ENCODE measurements around the gene TRAPPC10. TPM values are rescaled to one million over a fixed set of nuclear protein-coding genes. Genes with fewer than 3 reads are reported as not detected.

TRAPPC10 gene
- total and polyA plus RNA-seq, 4 donors, result 23.8 to 27.1 (median 24.6) TPM

DNA sequence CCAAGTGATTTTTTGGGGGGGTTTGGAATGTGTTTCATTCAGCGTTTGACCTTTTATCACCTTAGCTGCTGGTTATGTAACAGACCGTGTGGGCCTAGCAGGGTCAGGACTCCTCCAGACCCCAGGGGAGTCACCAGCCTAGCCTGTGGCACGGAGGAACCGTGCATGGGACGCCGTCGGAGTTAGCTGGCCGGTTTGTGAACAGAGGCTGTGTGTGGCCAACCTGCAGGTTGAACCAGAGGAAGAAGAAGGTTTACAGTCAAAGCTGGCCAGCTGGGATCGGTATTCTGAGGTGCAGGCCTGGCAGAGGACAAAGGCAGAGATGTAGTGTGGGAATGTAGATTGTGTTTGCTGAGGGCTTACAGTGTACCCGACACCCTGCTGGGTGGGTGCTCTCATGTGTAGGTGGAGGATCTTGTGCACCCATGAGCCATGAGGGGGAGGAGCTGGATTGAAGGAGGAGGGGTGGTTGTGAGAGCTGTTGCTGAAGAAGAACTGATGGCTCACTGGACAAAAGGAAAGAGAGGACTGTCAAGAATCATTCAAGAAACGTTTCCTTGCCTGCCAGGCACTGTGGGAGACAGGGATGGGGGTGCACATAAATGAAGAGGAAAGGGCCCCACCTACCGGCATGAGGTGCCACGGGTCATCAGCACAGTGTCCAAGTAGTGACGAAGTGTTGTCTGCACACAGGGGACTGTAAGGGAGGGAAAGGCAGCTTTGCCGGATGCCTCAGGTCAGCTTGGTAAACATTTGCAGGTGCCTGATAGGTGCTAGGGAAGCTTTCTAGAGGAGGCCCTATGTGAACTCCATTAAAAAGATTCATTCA, 55.1 kb downstream of the TRAPPC10 start:
- Histone ChIP-seq H3K9me3 (ENCODE audit: control insufficient read depth, insufficient read depth, low read length) (no peaks in the 10 kb centered on the region), H3K27me3 (ENCODE audit: control insufficient read depth, insufficient read depth, low read length) (no peaks in the 10 kb centered on the region), H3K36me3 (ENCODE audit: control insufficient read depth, insufficient read depth, low read length) (peaks cover 56% of the 10 kb centered on the region), H3K4me3 (ENCODE audit: low read depth, low read length) (no peak overlapping the region), H3K4me1 (ENCODE audit: control insufficient read depth, insufficient read depth, low read length) (no peaks in the 10 kb centered on the region), H3K27ac (ENCODE audit: low read depth, low read length) (no peak overlapping the region)
- WGBS (ENCODE audit: insufficient coverage), result 78% methylated on average over 15 of the region's 15 CpGs
- DNase-seq (ENCODE audit: low read depth in 4 of 6, low spot score in 6 of 6), result no peak

DNA sequence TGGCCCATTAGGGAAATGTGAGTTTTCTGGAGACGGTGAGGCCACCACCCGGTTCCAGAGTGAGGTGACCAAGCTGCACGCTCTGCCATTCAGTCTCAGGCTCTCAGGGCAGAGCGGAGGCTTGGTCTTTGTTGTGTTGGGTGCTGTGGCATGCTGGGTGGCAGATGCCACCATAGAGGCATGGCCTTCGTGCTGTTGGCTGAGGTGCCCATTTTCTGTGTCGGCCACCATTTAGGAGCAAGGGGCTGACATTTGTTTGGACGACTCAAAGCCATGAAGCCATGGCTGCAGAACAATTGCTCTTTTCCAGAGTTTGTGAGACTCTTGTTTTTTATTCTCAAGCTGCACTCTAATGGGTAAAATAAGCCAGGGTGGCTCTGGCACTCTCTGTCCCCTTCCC, 58.3 kb downstream of the TRAPPC10 start:
- Histone ChIP-seq H3K27me3 (ENCODE audit: control insufficient read depth, insufficient read depth, low read length) (no peaks in the 10 kb centered on the region), H3K9me3 (ENCODE audit: control insufficient read depth, insufficient read depth, low read length) (no peaks in the 10 kb centered on the region), H3K4me3 (ENCODE audit: low read depth, low read length) (no peak overlapping the region), H3K4me1 (ENCODE audit: control insufficient read depth, insufficient read depth, low read length) (no peaks in the 10 kb centered on the region), H3K36me3 (ENCODE audit: control insufficient read depth, insufficient read depth, low read length) (peaks cover 51% of the 10 kb centered on the region), H3K27ac (ENCODE audit: low read depth, low read length) (no peak overlapping the region)
- 94% methylated on average over 7 of the region's 7 CpGs for WGBS (ENCODE audit: insufficient coverage)
- no peak for DNase-seq (ENCODE audit: low read depth in 4 of 6, low spot score in 6 of 6)

- H3K27ac ChIP-seq (ENCODE audit: low read depth, low read length), result no peak overlapping the region
- peaks cover 42% of the 10 kb centered on the region for H3K36me3 ChIP-seq (ENCODE audit: control insufficient read depth, insufficient read depth, low read length)
- WGBS (ENCODE audit: insufficient coverage), result 88% methylated on average over 9 of the region's 15 CpGs
These were observed 59.4 kb downstream of the TRAPPC10 start for GRCh38 chr21:44071359-44072104.

GRCh38 chr21:44072111-44072510, 60.0 kb downstream of the TRAPPC10 start:
- no peak overlapping the region for H3K4me3 ChIP-seq (ENCODE audit: low read depth, low read length)
- DNase-seq (ENCODE audit: low read depth in 4 of 6, low spot score in 6 of 6), result no peak
- WGBS (ENCODE audit: insufficient coverage), result 94% methylated on average over 13 of the region's 15 CpGs
- peaks cover 39% of the 10 kb centered on the region for H3K36me3 ChIP-seq (ENCODE audit: control insufficient read depth, insufficient read depth, low read length)
- H3K9me3 ChIP-seq (ENCODE audit: control insufficient read depth, insufficient read depth, low read length), result no peaks in the 10 kb centered on the region
- no peaks in the 10 kb centered on the region for H3K27me3 ChIP-seq (ENCODE audit: control insufficient read depth, insufficient read depth, low read length)
- no peak overlapping the region for H3K27ac ChIP-seq (ENCODE audit: low read depth, low read length)
- H3K4me1 ChIP-seq (ENCODE audit: control insufficient read depth, insufficient read depth, low read length), result no peaks in the 10 kb centered on the region

More at GRCh38 chr21:44071359-44072104, 59.4 kb downstream of the TRAPPC10 start:
- Histone ChIP-seq H3K9me3 (ENCODE audit: control insufficient read depth, insufficient read depth, low read length) (no peaks in the 10 kb centered on the region), H3K4me1 (ENCODE audit: control insufficient read depth, insufficient read depth, low read length) (no peaks in the 10 kb centered on the region), H3K4me3 (ENCODE audit: low read depth, low read length) (no peak overlapping the region), H3K27me3 (ENCODE audit: control insufficient read depth, insufficient read depth, low read length) (no peaks in the 10 kb centered on the region)
- DNase-seq (ENCODE audit: low read depth in 4 of 6, low spot score in 6 of 6), result no peak

- no peaks in the 10 kb centered on the region for H3K27me3 ChIP-seq (ENCODE audit: control insufficient read depth, insufficient read depth, low read length)
- H3K4me3 ChIP-seq (ENCODE audit: low read depth, low read length), result no peak overlapping the region
- H3K9me3 ChIP-seq (ENCODE audit: control insufficient read depth, insufficient read depth, low read length), result no peaks in the 10 kb centered on the region
- H3K4me1 ChIP-seq (ENCODE audit: control insufficient read depth, insufficient read depth, low read length), result no peaks in the 10 kb centered on the region
- no peak overlapping the region for H3K27ac ChIP-seq (ENCODE audit: low read depth, low read length)
- DNase-seq (ENCODE audit: low read depth in 4 of 6, low spot score in 6 of 6), result no peak
- WGBS (ENCODE audit: insufficient coverage), result 96% methylated on average over 9 of the region's 11 CpGs
- H3K36me3 ChIP-seq (ENCODE audit: control insufficient read depth, insufficient read depth, low read length), result peaks cover 44% of the 10 kb centered on the region
These were observed 62.3 kb downstream of the TRAPPC10 start for GRCh38 chr21:44074315-44074958.

DNA sequence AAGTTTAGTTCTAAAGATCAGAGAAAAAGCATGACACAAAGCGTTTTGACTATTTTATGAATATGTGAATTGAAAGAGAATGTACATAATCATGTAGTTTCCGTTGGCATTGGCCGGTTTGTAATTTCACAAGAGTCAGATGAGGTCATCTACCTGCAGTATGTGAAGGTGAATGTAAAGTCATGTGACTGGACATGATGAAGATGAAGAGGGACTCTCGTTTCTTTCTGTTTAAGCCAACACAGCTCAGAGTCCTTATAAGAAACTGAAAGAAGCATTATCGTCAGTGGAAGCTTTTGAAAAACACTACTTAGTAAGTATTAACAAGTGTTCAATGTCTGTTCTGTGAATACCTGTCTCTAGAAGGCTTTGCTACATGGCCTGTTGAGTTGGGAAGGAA, 64.2 kb downstream of the TRAPPC10 start:
- no peaks in the 10 kb centered on the region for H3K9me3 ChIP-seq (ENCODE audit: control insufficient read depth, insufficient read depth, low read length)
- no peak overlapping the region for H3K27ac ChIP-seq (ENCODE audit: low read depth, low read length)
- peaks cover 51% of the 10 kb centered on the region for H3K36me3 ChIP-seq (ENCODE audit: control insufficient read depth, insufficient read depth, low read length)
- 98% methylated on average over 3 of the region's 5 CpGs for WGBS (ENCODE audit: insufficient coverage)
- no peaks in the 10 kb centered on the region for H3K4me1 ChIP-seq (ENCODE audit: control insufficient read depth, insufficient read depth, low read length)
- H3K4me3 ChIP-seq (ENCODE audit: low read depth, low read length), result no peak overlapping the region
- no peak for DNase-seq (ENCODE audit: low read depth in 4 of 6, low spot score in 6 of 6)
- H3K27me3 ChIP-seq (ENCODE audit: control insufficient read depth, insufficient read depth, low read length), result no peaks in the 10 kb centered on the region

DNA sequence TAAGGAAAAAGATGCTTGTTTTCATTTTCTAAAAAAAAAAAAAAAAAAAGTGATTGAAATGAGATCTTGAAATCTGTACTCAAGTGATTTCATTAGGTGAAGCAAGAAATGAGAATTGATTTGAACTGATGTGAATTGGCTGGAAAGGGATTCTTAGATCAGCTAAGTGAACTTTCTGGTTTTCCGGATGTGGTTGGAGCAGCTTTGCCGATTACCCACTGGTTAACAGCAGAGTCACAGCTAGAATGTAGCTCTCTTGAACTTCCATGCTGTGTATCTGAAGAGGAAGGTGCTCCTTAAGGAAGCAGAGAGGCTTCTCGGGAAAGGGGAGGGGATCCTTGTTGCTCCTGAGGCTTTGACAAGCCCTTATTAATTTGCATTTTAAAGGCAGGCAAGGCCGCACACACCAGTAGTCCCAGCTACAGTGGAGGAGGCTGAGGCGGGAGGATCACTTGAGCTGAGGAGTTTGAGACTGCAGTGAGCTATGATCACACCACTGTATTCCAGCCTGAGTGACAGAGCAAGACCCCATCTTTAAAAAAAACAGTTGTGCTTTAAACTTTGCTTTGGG, 66.4 kb downstream of the TRAPPC10 start:
- WGBS (ENCODE audit: insufficient coverage), result 77% methylated on average over 3 of the region's 5 CpGs
- Histone ChIP-seq H3K27ac (ENCODE audit: low read depth, low read length) (no peak overlapping the region), H3K27me3 (ENCODE audit: control insufficient read depth, insufficient read depth, low read length) (no peaks in the 10 kb centered on the region), H3K4me1 (ENCODE audit: control insufficient read depth, insufficient read depth, low read length) (no peaks in the 10 kb centered on the region), H3K4me3 (ENCODE audit: low read depth, low read length) (no peak overlapping the region), H3K36me3 (ENCODE audit: control insufficient read depth, insufficient read depth, low read length) (peaks cover 56% of the 10 kb centered on the region), H3K9me3 (ENCODE audit: control insufficient read depth, insufficient read depth, low read length) (no peaks in the 10 kb centered on the region)
- no peak for DNase-seq (ENCODE audit: low read depth in 4 of 6, low spot score in 6 of 6)

DNA sequence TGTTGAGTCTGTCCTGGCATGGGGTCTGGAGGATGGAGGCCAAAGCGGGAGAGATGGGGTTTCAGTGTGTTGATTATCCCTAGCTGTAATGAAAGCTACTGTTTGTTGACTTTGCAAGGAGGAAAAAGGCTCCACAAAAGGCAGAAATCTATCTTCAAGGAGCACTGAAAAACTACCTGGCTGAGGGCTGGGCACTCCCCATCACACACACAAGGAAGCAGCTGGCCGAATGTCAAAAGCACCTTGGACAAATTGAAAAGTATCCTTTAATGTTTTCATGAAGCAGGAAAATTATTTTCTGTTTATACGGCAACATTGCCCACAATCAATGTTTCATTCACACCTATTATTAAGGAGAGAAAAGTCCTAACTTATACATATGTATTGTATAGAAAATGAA, 67.3 kb downstream of the TRAPPC10 start:
- Histone ChIP-seq H3K4me3 (ENCODE audit: low read depth, low read length) (no peak overlapping the region), H3K36me3 (ENCODE audit: control insufficient read depth, insufficient read depth, low read length) (peaks cover 57% of the 10 kb centered on the region), H3K27ac (ENCODE audit: low read depth, low read length) (no peak overlapping the region), H3K9me3 (ENCODE audit: control insufficient read depth, insufficient read depth, low read length) (no peaks in the 10 kb centered on the region), H3K4me1 (ENCODE audit: control insufficient read depth, insufficient read depth, low read length) (peaks cover under 1% of the 10 kb centered on the region), H3K27me3 (ENCODE audit: control insufficient read depth, insufficient read depth, low read length) (no peaks in the 10 kb centered on the region)
- DNase-seq (ENCODE audit: low read depth in 4 of 6, low spot score in 6 of 6), result no peak
- WGBS (ENCODE audit: insufficient coverage), result no CpG with 5 or more reads among the region's 3 CpGs

- Histone ChIP-seq H3K9me3 (ENCODE audit: control insufficient read depth, insufficient read depth, low read length) (no peaks in the 10 kb centered on the region), H3K27ac (ENCODE audit: low read depth, low read length) (no peak overlapping the region), H3K4me3 (ENCODE audit: low read depth, low read length) (no peak overlapping the region), H3K4me1 (ENCODE audit: control insufficient read depth, insufficient read depth, low read length) (peaks cover 5% of the 10 kb centered on the region), H3K27me3 (ENCODE audit: control insufficient read depth, insufficient read depth, low read length) (no peaks in the 10 kb centered on the region), H3K36me3 (ENCODE audit: control insufficient read depth, insufficient read depth, low read length) (peaks cover 58% of the 10 kb centered on the region)
- 100% methylated on average over 4 of the region's 7 CpGs for WGBS (ENCODE audit: insufficient coverage)
- DNase-seq (ENCODE audit: low read depth in 4 of 6, low spot score in 6 of 6), result no peak
These were observed 67.7 kb downstream of the TRAPPC10 start for GRCh38 chr21:44079846-44080245.

Measured in spinal cord (tissue), 10 donors.